Tibial nerve (tissue), 4 donors: ENCODE measurements around the gene PPP1R15B.

Experiments used
- CTCF ChIP-seq, 5 experiments: fragments of 200-600 bp in 3 of 5; fragments of 450-650 bp in 2 of 5; sonication (generic) in 3 of 5; IDR thresholded peaks; one replicate each; pipeline ENCODE4 v1.5.1; 2016 to 2019; ENCODE audit warnings: antibody characterized with exemption in 5 of 5, mild to moderate bottlenecking in 3 of 5, moderate library complexity in 2 of 5
- EP300 ChIP-seq, 2 donors: sonication (generic); formaldehyde crosslinking; IDR thresholded peaks; one replicate each; pipeline ENCODE4 v1.6.1; 2017; ENCODE audit warnings: antibody characterized with exemption in 2 of 2, mild to moderate bottlenecking in 1 of 2
- POLR2A ChIP-seq, 2 donors: fragments of 450-650 bp; IDR thresholded peaks; one replicate each; pipeline ENCODE4 v1.6.1; 2017; ENCODE audit warnings: antibody characterized with exemption in 2 of 2, mild to moderate bottlenecking in 2 of 2, moderate library complexity in 2 of 2

DNA sequence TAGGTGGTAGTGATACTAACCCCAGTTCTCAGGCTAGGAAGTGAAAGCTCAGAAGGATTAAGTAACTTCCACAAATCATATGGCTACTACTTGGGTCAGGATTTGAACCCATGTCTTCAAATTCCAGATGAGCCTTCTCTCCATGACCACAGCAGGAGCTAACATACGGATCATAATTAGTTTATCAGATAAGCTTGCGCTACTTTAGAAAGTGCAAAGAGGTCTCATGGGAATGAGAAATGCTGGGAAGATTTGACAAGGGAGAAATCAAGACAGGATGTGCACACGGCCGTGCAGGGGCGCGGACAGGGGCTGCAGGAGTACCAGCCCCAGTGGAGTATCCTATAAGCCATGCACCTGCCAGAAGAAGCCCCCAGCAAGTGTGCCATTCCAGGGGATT lies 57.0 kb downstream of the PPP1R15B start:
- TF ChIP-seq CTCF (IDR thresholded peaks at IDR 0.05) (no peak), POLR2A (IDR thresholded peaks at IDR 0.05) (no peak), EP300 (IDR thresholded peaks at IDR 0.05) (no peak)
